ENCODE measurements around the gene GSTA4.

- TF ChIP-seq CTCF (IDR thresholded peaks at IDR 0.05; ENCODE audit: insufficient read depth, low read length, poor library complexity, severe bottlenecking) (no peak), EZH2phosphoT487 (conservative IDR thresholded peaks at IDR 0.05; ENCODE audit: low read length) (no peak)
Observed at GRCh38 chr6:52994839-52995088, 320 bp downstream of the GSTA4 start.
